ENCODE data around the gene DCLK3.

DNA sequence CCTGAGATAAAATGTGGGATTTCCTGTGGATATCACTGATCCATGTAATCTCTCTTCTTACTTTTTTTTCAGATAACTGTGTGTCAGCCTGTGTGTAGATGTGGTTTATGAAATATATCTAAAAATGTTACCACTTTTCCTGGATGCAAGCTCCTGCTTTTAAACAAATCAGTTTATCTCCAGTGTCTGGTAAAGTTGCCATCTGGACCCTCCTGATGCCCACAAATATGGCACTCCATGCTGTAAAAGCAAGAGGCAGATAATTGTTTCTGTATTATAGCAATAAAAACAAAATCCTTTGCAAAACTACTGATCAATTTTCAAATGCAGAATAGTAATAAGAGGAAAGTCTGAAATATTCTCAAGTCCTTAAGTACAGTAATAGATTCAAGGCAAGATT lies 7.6 kb upstream of the DCLK3 start:
- TF ChIP-seq, protein P1, sequence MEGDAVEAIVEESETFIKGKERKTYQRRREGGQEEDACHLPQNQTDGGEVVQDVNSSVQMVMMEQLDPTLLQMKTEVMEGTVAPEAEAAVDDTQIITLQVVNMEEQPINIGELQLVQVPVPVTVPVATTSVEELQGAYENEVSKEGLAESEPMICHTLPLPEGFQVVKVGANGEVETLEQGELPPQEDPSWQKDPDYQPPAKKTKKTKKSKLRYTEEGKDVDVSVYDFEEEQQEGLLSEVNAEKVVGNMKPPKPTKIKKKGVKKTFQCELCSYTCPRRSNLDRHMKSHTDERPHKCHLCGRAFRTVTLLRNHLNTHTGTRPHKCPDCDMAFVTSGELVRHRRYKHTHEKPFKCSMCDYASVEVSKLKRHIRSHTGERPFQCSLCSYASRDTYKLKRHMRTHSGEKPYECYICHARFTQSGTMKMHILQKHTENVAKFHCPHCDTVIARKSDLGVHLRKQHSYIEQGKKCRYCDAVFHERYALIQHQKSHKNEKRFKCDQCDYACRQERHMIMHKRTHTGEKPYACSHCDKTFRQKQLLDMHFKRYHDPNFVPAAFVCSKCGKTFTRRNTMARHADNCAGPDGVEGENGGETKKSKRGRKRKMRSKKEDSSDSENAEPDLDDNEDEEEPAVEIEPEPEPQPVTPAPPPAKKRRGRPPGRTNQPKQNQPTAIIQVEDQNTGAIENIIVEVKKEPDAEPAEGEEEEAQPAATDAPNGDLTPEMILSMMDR (IDR thresholded peaks at IDR 0.05), result no peak
- TF ChIP-seq POLR2A (IDR thresholded peaks at IDR 0.05), result no peak
